ENCODE measurements around the gene PALS1.

The PALS1 gene

GRCh38 chr14:67241411-67242167 lies at the start of gene PALS1:
Gene PALS1 (plus strand): TSS chr14:67241435. CDS start chr14:67279171, 37,736 bp downstream.
- peak; percentile 36 for DNase-seq (ENCODE audit: low spot score)

- no peak for DNase-seq (ENCODE audit: low spot score)
These were observed 49.4 kb upstream of the PALS1 start for GRCh38 chr14:67191768-67192290.

- DNase-seq (ENCODE audit: low spot score): no peak
These were observed 48.9 kb upstream of the PALS1 start for GRCh38 chr14:67192366-67192765.

GRCh38 chr14:67195279-67195678 lies 46.0 kb upstream of the PALS1 start:
- no peak for DNase-seq (ENCODE audit: low spot score)

- DNase-seq (ENCODE audit: low spot score): no peak
These were observed 42.2 kb upstream of the PALS1 start for GRCh38 chr14:67199016-67199415.

GRCh38 chr14:67207810-67208209 lies 33.4 kb upstream of the PALS1 start:
- no peak for DNase-seq (ENCODE audit: low spot score)

- no peak for DNase-seq (ENCODE audit: low spot score)
These were observed 23.1 kb upstream of the PALS1 start for GRCh38 chr14:67218126-67218525.

- DNase-seq (ENCODE audit: low spot score): no peak
These were observed 19.8 kb upstream of the PALS1 start for GRCh38 chr14:67221248-67221981.

GRCh38 chr14:67221982-67222328 lies 19.3 kb upstream of the PALS1 start:
- DNase-seq (ENCODE audit: low spot score): no peak

GRCh38 chr14:67225523-67225922 lies 15.7 kb upstream of the PALS1 start:
- DNase-seq (ENCODE audit: low spot score): no peak

GRCh38 chr14:67228325-67228984 lies 12.8 kb upstream of the PALS1 start:
- DNase-seq (ENCODE audit: low spot score): no peak

GRCh38 chr14:67232066-67232465 lies 9.2 kb upstream of the PALS1 start:
- DNase-seq (ENCODE audit: low spot score): no peak

- DNase-seq (ENCODE audit: low spot score): no peak
These were observed 8.6 kb upstream of the PALS1 start for GRCh38 chr14:67232621-67233020.

GRCh38 chr14:67237591-67237990 lies 3.6 kb upstream of the PALS1 start:
- no peak for DNase-seq (ENCODE audit: low spot score)

- no peak for DNase-seq (ENCODE audit: low spot score)
These were observed 1.7 kb upstream of the PALS1 start for GRCh38 chr14:67239582-67239981.

GRCh38 chr14:67240168-67240932 lies 885 bp upstream of the PALS1 start:
- peak; percentile 15 for DNase-seq (ENCODE audit: low spot score)

GRCh38 chr14:67240978-67241410 lies 241 bp upstream of the PALS1 start:
- peak; percentile 95 for DNase-seq (ENCODE audit: low spot score)

- no peak for DNase-seq (ENCODE audit: low spot score)
These were observed 859 bp downstream of the PALS1 start for GRCh38 chr14:67242168-67242420.

- no peak for DNase-seq (ENCODE audit: low spot score)
These were observed 3.9 kb downstream of the PALS1 start for GRCh38 chr14:67245104-67245503.

- no peak for DNase-seq (ENCODE audit: low spot score)
These were observed 10.5 kb downstream of the PALS1 start for GRCh38 chr14:67251573-67252226.

GRCh38 chr14:67253076-67253635 lies 11.9 kb downstream of the PALS1 start:
- DNase-seq (ENCODE audit: low spot score): peak; percentile 8
